Stimulated activated CD4-positive, alpha-beta T cell treated with anti-CD3 and anti-CD28 coated beads, Interleukin-2, amount 100 ng/mL, for 24 hours (primary cell): Measurements from ENCODE around the gene TGM5.
"Not testable (repeated sequence)": the region's sequence is repeated elsewhere in the genome, so short reads cannot be mapped to it uniquely, and the experiment has no call there.

Experiments
- DNase-seq, 2 donors: peaks; one replicate each; pipeline ENCODE4 v3.0.0-alpha.2; 2020

The TGM5 gene

GRCh38 chr15:43244092-43244491 is 22.6 kb downstream of the TGM5 start:
- DNase-seq: no peak

- no peak for DNase-seq
Observed at GRCh38 chr15:43243020-43243645, 23.6 kb downstream of the TGM5 start.

DNA sequence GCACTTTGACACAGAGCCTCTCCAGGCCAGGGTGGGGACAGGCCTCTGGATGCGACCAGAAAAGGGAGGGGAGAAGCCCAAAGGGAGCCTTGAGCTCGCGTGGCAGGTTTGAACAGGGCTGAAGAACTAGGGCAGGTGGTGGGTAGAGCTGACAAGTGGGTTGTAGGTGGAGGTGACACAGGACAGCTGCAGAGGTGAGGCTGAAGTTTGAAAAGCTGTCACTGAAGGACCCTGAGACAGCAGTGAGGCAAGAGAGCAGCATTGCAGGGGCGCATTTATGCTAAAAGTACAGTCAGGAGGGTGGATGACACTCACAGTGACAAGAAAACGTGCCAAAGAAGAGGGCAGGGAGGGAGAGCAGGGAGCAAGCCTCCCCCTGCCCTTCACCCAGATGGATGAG is 24.1 kb downstream of the TGM5 start:
- no peak for DNase-seq

DNA sequence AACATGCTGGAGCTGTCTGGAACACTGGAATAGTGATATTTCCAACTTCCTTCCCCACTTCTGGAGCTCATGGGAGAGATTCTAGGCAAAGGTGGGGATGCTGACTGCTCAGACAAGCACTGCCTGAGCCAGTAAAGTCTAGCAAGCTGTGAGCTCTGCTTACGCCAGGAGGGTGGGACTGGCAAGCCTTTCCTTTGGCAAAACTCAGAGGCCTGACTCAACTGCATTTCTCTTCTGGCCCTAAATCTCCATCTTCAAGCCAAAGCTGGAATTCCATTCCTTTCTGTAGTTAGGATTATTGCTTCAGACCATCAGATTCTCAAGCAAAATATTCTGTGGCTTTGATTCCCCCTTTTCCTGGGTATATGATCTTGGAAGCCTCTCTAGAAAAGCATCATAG is 25.6 kb downstream of the TGM5 start:
- no peak for DNase-seq

- no peak for DNase-seq
Observed at GRCh38 chr15:43239732-43240491, 26.8 kb downstream of the TGM5 start.

- DNase-seq: no peak
Observed at GRCh38 chr15:43238671-43239131, 28.0 kb downstream of the TGM5 start.

DNA sequence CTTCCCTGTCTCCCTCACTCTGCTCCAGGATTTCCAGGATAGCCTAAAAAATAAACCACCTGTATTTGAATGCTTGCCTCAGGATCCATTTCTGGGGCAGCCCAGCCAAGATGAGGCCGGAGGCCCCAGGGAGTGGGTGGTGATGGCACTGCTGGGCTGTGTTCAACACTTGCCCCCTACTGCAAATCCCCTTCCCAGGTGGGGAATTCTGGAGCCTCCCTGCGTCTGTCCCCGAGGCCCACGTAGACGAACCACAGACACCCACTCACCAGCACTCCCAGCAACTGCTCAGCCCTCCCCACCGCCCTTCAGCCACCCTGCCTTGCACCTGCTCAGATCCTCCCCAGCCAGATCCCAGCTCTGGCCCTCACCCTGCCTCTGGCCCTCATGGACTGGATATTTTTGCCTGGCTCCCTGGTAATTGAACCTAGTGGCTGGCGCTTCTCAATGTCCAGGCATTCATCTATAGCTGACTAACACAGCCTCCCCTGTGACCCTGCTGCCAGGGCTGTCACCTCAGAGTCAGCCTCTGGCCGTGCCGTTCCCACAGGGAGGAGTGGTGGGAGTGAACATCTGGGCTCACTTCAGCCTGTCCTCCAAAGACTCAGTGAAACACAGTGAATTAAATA is 28.8 kb downstream of the TGM5 start:
- no peak for DNase-seq

- no peak for DNase-seq
Observed at GRCh38 chr15:43235536-43235935, 31.2 kb downstream of the TGM5 start.

GRCh38 chr15:43232289-43232874 is 34.3 kb downstream of the TGM5 start:
- DNase-seq: no peak

DNA sequence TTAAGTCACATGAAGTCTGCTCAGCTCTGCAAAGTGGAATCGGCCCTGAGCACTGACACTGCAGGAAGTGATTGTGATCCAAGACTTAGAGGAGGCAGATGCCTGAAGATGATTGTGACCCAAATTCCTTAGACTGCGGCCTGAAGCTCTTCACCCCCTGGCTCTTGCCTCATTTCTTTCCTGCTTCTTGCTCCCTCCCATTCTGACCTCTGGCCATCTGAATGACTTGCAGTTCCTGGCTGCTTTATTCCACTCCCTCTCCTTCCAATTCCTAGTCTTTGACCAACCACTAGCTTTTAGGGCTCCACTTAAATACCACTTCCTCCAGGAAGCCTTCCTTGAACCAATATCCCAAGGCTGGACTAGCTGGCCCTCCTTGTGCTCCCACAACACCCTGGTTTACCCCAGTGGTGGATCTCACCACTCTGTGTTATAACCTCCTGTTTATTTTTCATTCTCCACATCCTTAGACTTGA is 36.0 kb downstream of the TGM5 start:
- no peak for DNase-seq

GRCh38 chr15:43229977-43230376 is 36.8 kb downstream of the TGM5 start:
- no peak for DNase-seq

GRCh38 chr15:43226436-43227305 is 40.1 kb downstream of the TGM5 start:
- no peak for DNase-seq

DNA sequence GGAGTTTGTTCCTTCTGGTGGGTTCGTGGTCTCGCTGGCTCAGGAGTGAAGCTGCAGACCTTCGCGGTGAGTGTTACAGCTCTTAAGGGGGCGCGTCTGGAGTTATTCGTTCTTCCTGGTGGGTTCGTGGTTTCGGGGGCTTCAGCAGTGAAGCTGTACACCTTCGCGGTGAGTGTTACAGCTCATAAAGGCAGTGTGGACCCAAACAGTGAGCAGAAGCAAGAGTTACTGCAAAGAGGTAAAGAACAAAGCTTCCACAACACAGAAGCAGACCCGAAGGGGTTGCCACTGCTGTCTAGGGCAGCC is 40.8 kb downstream of the TGM5 start:
- not testable (repeated sequence) for DNase-seq

GRCh38 chr15:43225201-43225949 is 41.4 kb downstream of the TGM5 start:
- peak; percentile 33 to 42 for DNase-seq

DNA sequence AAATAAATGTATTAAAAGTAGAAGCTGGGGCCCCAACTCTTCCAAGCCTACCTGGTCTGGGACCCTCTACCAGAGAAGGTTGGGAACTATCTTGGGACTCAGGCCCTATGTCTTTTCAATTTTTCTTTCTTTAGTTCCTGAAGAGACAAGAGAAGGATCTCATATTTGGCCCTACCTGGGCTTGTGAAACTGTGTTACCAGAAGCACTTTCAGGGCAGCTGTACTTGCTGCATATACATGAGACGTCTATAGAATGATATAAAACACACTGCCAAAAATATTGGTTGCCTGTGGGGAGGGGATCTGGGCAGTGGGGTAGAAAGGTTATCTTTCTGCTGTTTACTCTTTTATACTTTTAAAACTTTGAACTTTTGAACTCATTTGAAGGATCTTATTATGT is 45.3 kb downstream of the TGM5 start:
- no peak for DNase-seq

- no peak for DNase-seq
Observed at GRCh38 chr15:43220991-43221403, 45.7 kb downstream of the TGM5 start, which contains the start of gene EPB42. EPB42 (minus strand) TSS chr15:43221018; CDS start chr15:43220825, 193 bp downstream.

DNA sequence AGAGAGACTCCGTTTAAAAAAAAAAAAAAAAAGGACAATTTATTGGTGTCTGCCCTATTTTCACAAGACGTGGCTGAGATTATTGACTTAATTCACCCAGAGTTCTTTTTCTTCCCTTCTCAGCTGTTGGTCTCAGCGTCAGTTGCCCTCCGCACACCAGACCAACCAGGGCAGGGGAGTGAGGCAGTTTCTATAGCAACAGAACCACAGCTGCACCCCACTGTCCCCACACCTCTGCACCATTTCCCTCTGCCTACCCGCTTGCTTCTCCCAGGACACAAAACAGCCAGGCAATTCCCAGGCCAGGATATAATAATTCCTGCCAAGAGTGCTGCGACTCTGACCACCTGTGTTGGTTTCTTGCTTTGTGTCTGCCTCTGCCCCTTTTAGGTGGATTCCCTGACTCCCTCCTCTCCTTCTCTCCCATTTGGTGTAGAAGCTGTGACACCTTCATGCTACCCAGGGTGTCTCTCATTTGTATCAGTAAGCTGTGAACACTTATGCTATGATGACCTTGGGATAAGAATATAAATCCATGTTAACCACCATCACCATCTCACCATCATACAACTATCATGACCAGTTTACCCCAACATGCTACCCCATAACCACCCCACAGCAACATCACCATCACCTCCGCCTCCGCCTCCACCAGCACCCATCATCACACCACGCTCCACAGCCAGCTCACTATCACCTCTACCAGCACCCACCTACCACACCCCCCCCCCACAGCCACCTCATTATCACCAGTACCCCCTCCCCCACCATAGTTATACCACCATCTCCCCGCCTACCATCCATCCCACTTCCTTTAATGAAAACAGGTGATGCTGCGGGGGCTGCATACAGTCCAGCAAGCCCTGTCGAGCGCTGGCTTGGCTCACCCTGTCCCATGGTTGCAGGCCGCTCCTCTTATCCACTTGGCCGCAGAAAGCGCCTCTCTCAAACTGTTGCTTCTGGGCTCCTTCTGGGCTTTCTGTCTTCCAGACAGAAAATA is 46.5 kb downstream of the TGM5 start:
- no peak for DNase-seq

DNA sequence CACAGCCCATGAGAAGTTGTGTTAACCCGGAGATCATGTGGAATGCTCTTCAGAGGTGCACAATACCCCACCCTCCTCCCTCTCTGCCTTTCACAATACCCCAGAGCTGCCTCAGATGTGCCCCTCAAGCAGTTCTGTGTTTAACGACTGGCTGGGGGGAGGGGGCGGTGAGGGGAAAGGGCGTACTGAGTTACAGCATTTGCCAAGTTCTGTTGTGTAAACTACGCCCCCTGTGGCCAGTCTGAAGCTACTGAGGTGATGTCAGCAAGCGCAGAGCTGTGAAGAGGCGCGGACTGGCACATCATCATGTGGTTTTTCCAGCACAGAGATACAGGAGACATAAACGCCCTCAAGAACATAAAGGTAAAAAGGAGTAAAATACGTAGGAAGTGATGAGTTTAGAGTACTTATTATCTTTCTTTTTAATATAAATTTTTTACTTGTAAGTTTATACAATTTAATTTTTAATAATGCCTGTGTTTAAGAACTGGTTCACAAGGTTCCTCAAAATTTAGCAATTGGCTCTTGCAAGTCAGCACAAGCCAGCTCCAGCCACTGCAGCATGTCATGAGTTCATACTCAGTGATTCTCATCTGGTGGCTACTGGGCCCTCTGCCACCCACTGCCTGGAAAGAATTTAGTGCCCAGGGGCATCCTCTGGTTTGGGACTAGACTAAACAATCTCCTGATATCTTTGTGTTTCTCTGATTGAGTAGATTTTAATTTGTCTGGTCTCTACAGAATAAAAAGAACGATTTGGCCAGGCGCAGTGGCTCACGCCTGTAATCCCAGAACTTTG is 47.6 kb downstream of the TGM5 start:
- DNase-seq: peak in 1 of 2 donors; percentile 9

- no peak for DNase-seq
Observed at GRCh38 chr15:43215961-43216360, 50.8 kb downstream of the TGM5 start.
